K562 (cell line): ENCODE measurements around the gene TDO2. TPM values are rescaled to one million over a fixed set of nuclear protein-coding genes. Genes with fewer than 3 reads are reported as not detected.

Experiments
- CUX1 ChIP-seq: fragments of 200-800 bp; sonication (Bioruptor generic); IDR thresholded peaks from 2 replicates; pipeline ENCODE4 v1.6.1; 2016; ENCODE audit warnings: missing genetic modification characterization, missing compliant biosample characterization
- GTF2A2 ChIP-seq: IDR thresholded peaks from 2 replicates; pipeline ENCODE4 v1.6.1; 2016; ENCODE audit warnings: mild to moderate bottlenecking, missing genetic modification characterization, missing compliant biosample characterization
- ILF3 ChIP-seq: fragments of 450-650 bp; IDR thresholded peaks from 2 replicates; pipeline ENCODE4 v1.6.1; 2018; ENCODE audit warnings: antibody characterized with exemption, mild to moderate bottlenecking, moderate library complexity, borderline replicate concordance
- RBM22 ChIP-seq: fragments of 200-400 bp; formaldehyde crosslinking; IDR thresholded peaks from 2 replicates; pipeline ENCODE4 v1.6.1; 2018; ENCODE audit warnings: low read length, low read depth; ENCODE audit not compliant: poor library complexity, severe bottlenecking
- TAF9B ChIP-seq: fragments of 450-650 bp; IDR thresholded peaks from 2 replicates; pipeline ENCODE4 v1.6.1; 2018; ENCODE audit warnings: mild to moderate bottlenecking; ENCODE audit not compliant: partially characterized antibody
- ZNF23 ChIP-seq: fragments of 250-450 bp; sonication (Bioruptor Pico); IDR thresholded peaks from 2 replicates; pipeline ENCODE4 v1.4.0; 2020; ENCODE audit warnings: mild to moderate bottlenecking
- ZNF75A ChIP-seq: fragments of 450-650 bp; formaldehyde crosslinking; IDR thresholded peaks from 2 replicates; pipeline ENCODE4 v1.4.0; 2020; ENCODE audit warnings: mild to moderate bottlenecking
- polyA plus RNA-seq, 8 experiments: library from polyadenylated mRNA; depleted of rRNA in 4 of 8; stranded (reverse) in 5 of 8; unstranded in 3 of 8; fragments of >200 nt; fragmentation: Nextera tagmentation in 2 of 8; fragmentation: Illumina TruSeq in 1 of 8; extraction: Ambion mirVana in 2 of 8; extraction: Trizol in 1 of 8; gene quantifications; 2 replicates each; pipeline versions ENCODE4 v1.2.1 to v1.2.3, GENCODE V29; 2011 to 2014; ENCODE audit warnings: inconsistent platforms in 1 of 8, missing spikeins in 1 of 8
- total RNA-seq, 7 experiments: library from RNA; depleted of rRNA in 6 of 7; stranded (reverse); fragments of >200 nt in 6 of 7; fragmentation: Illumina TruSeq in 2 of 7; extraction: Trizol in 2 of 7; gene quantifications; 2 replicates each; pipeline versions ENCODE4 v1.2.1 to v1.2.3, GENCODE V29; 2011 to 2021; ENCODE audit warnings: low replicate concordance in 1 of 7
- TF ChIP-seq, protein P1 (sequence below): sonication (generic); formaldehyde crosslinking; IDR thresholded peaks from 2 replicates; pipeline ENCODE4 v1.8.0; 2023; ENCODE audit warnings: mild to moderate bottlenecking, missing genetic modification reagents
- TF ChIP-seq, protein P2 (sequence below): sonication (generic); formaldehyde crosslinking; IDR thresholded peaks from 2 replicates; pipeline ENCODE4 v1.8.1; 2023; ENCODE audit warnings: mild to moderate bottlenecking, missing genetic modification reagents

The TDO2 gene
- total and polyA plus RNA-seq, 9 of the 15 experiments (the other 6 are each of a cell fraction or from before 2014, with no cell fraction given): 0.09 to 0.65 (median 0.22) TPM; not detected in 2

GRCh38 chr4:155943605-155944291, 40.3 kb downstream of the TDO2 start (continued):
- TF ChIP-seq, protein P1, sequence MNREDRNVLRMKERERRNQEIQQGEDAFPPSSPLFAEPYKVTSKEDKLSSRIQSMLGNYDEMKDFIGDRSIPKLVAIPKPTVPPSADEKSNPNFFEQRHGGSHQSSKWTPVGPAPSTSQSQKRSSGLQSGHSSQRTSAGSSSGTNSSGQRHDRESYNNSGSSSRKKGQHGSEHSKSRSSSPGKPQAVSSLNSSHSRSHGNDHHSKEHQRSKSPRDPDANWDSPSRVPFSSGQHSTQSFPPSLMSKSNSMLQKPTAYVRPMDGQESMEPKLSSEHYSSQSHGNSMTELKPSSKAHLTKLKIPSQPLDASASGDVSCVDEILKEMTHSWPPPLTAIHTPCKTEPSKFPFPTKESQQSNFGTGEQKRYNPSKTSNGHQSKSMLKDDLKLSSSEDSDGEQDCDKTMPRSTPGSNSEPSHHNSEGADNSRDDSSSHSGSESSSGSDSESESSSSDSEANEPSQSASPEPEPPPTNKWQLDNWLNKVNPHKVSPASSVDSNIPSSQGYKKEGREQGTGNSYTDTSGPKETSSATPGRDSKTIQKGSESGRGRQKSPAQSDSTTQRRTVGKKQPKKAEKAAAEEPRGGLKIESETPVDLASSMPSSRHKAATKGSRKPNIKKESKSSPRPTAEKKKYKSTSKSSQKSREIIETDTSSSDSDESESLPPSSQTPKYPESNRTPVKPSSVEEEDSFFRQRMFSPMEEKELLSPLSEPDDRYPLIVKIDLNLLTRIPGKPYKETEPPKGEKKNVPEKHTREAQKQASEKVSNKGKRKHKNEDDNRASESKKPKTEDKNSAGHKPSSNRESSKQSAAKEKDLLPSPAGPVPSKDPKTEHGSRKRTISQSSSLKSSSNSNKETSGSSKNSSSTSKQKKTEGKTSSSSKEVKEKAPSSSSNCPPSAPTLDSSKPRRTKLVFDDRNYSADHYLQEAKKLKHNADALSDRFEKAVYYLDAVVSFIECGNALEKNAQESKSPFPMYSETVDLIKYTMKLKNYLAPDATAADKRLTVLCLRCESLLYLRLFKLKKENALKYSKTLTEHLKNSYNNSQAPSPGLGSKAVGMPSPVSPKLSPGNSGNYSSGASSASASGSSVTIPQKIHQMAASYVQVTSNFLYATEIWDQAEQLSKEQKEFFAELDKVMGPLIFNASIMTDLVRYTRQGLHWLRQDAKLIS (CRISPR knock-in tag): no peak
- TF ChIP-seq TAF9B (no peak), ZNF23 (no peak), CUX1 (CRISPR knock-in tag) (no peak), ZNF75A (CRISPR knock-in tag) (no peak), GTF2A2 (tag) (no peak), ILF3 (no peak), RBM22 (no peak)
- TF ChIP-seq, protein P2, sequence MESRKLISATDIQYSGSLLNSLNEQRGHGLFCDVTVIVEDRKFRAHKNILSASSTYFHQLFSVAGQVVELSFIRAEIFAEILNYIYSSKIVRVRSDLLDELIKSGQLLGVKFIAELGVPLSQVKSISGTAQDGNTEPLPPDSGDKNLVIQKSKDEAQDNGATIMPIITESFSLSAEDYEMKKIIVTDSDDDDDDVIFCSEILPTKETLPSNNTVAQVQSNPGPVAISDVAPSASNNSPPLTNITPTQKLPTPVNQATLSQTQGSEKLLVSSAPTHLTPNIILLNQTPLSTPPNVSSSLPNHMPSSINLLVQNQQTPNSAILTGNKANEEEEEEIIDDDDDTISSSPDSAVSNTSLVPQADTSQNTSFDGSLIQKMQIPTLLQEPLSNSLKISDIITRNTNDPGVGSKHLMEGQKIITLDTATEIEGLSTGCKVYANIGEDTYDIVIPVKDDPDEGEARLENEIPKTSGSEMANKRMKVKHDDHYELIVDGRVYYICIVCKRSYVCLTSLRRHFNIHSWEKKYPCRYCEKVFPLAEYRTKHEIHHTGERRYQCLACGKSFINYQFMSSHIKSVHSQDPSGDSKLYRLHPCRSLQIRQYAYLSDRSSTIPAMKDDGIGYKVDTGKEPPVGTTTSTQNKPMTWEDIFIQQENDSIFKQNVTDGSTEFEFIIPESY (CRISPR knock-in tag): no peak
